Hematopoietic multipotent progenitor cell treated with erythropoietin and hydrocortisone succinate and interleukin-3 and kit ligand, for 17 days (in vitro differentiated cells): ENCODE data around the gene ASCL1.

Experiments
- DNase-seq: peaks from one replicate; pipeline ENCODE4 v3.0.0-alpha.2; 2015; ENCODE audit warnings: low spot score

Gene ASCL1

GRCh38 chr12:102977945-102978706 lies 20.7 kb downstream of the ASCL1 start:
- DNase-seq: no peak

GRCh38 chr12:102980350-102980749 lies 22.9 kb downstream of the ASCL1 start:
- no peak for DNase-seq

DNA sequence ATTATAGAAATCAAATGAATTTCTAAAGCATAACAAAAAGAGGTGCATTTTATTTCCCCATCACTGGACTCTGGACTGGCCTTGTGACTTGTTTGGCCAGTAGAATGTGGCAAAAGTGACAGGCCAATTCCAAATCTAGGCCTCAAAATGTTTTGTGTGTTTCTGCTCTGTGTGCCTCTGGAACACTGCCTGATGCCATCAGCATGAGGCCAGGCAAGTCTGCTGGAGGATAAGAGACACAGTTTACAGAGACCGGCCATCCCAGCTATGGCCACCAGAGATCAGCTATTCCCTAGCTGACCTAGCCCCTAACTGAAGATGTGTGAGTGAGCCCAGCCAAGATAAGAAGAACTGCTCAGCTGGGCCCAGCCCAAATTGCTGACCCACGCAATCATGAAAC lies 32.9 kb downstream of the ASCL1 start:
- DNase-seq: no peak

DNA sequence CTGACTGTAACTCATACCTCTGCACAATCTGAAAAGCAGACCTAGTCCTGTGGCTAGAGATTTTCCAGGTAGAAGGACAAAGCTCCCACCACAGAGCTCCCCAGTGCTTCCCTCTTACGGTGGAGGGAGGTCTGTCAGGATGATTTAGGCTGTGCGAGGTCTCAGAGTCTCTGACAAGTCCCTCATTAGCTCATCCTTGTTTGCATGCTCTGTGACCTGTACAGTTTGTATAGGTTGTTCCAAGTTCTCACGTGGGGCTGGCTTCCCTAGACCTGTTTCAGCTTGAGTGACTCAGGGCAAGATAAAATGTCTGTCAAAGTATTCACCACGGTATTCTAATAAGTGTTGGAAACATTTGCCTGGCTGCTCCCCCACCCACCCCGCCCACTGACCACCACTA lies 34.8 kb downstream of the ASCL1 start:
- DNase-seq: no peak

DNA sequence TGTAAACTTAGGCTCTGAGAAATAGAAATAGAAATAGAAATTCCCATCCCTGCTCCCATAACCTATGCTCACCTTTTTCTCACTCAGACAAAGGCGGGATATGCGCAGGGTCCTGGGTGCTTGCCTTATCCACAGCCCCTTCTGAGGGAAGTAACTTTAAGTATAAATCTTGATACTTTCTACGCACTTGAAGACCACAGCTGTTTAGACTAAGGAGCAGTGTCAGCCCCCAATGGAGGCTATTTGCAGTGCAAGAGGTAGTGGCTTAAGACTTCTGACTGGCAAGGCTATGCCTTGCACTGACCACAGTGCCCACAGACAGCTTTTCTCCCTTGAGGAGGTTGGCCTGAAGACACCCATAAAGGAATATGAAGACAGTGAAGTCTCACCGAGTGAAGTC lies 35.2 kb downstream of the ASCL1 start:
- DNase-seq: no peak

DNA sequence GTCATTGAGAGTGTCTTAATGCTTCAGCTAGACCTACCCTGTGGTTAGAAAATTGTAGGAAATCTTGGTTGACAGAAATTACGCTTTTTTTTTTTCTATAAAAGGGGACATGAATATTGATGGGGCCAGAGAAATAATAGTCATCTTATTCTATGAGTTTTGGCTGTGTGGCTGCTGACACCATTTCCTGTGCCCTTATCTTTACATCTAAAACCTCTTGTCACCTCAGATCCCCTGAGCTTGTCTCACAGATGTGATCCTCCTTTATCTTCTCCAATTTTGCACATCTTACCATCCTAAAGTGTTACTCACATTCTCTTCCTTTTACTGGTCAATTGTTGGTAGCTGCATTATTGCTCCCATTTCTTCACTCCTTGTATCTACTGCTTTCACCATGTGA lies 36.1 kb downstream of the ASCL1 start:
- DNase-seq: no peak

DNA sequence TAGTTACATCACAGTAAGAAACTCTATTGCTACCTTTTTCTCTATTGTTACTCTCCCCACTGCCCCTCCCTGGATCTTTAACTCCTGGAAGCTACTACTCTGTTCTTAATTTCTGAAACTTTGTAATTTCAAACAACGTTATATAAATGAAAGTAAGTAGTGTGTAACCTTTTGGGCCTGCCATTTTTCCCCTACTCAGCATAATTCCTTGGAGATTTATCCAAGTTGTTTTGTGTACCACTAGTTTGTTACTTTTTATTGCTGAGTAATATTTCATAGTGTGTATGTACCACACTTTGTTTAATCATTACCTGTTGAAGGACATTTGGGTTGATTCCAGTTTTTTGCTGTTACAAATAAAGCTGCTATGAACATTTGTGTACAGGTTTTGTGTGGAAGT lies 37.9 kb downstream of the ASCL1 start:
- no peak for DNase-seq
